Measurements from ENCODE around the gene FMN1. TPM values are rescaled to one million over a fixed set of nuclear protein-coding genes. Genes with fewer than 3 reads are reported as not detected.
A peak's percentile ranks its signal among the peaks of the same experiment; 100 is the strongest.

The FMN1 gene
- total RNA-seq, 1 donor from 2014 or later = 4.0 TPM

GRCh38 chr15:33009026-33009425 is 185.5 kb downstream of the FMN1 start:
- H3K36me3 Mint-ChIP-seq (ENCODE audit: low read depth) = no peaks in the 10 kb centered on the region
- no peak for DNase-seq (ENCODE audit: low spot score)
- H3K27ac Mint-ChIP-seq (ENCODE audit: unreplicated experiment) = peak overlapping the region; percentile 78
- no peaks in the 10 kb centered on the region for H3K27me3 Mint-ChIP-seq (ENCODE audit: low read depth)
- H3K4me1 Mint-ChIP-seq (ENCODE audit: low read depth) = peaks cover 55% of the 10 kb centered on the region
- no peak for TF ChIP-seq CTCF (IDR thresholded peaks at IDR 0.05)
- no peak overlapping the region for H3K4me3 Mint-ChIP-seq (ENCODE audit: unreplicated experiment)
- peaks cover 4% of the 10 kb centered on the region for H3K9me3 Mint-ChIP-seq (ENCODE audit: low read depth)

GRCh38 chr15:33008284-33008995 is 186.1 kb downstream of the FMN1 start:
- no peak for DNase-seq (ENCODE audit: low spot score)
- Mint-ChIP-seq H3K4me3 (ENCODE audit: unreplicated experiment) (no peak overlapping the region), H3K27ac (ENCODE audit: unreplicated experiment) (peak overlapping the region; percentile 78), H3K9me3 (ENCODE audit: low read depth) (peaks cover 4% of the 10 kb centered on the region), H3K36me3 (ENCODE audit: low read depth) (no peaks in the 10 kb centered on the region), H3K27me3 (ENCODE audit: low read depth) (no peaks in the 10 kb centered on the region), H3K4me1 (ENCODE audit: low read depth) (peaks cover 49% of the 10 kb centered on the region)
- no peak for TF ChIP-seq CTCF (IDR thresholded peaks at IDR 0.05)

- peak overlapping the region; percentile 53 for H3K4me3 Mint-ChIP-seq (ENCODE audit: unreplicated experiment)
- peak; percentile 78 for TF ChIP-seq CTCF (IDR thresholded peaks at IDR 0.05)
- no peak for DNase-seq (ENCODE audit: low spot score)
These were observed 187.1 kb downstream of the FMN1 start for GRCh38 chr15:33007303-33007855.

GRCh38 chr15:33005582-33005981 is 188.9 kb downstream of the FMN1 start:
- Mint-ChIP-seq H3K9me3 (ENCODE audit: low read depth) (peaks cover 4% of the 10 kb centered on the region), H3K27ac (ENCODE audit: unreplicated experiment) (peak overlapping the region; percentile 27), H3K36me3 (ENCODE audit: low read depth) (no peaks in the 10 kb centered on the region), H3K27me3 (ENCODE audit: low read depth) (no peaks in the 10 kb centered on the region), H3K4me3 (ENCODE audit: unreplicated experiment) (no peak overlapping the region), H3K4me1 (ENCODE audit: low read depth) (peaks cover 61% of the 10 kb centered on the region)
- DNase-seq (ENCODE audit: low spot score) = no peak
- TF ChIP-seq CTCF (IDR thresholded peaks at IDR 0.05) = no peak

More at GRCh38 chr15:33007303-33007855, 187.1 kb downstream of the FMN1 start:
- Mint-ChIP-seq H3K27me3 (ENCODE audit: low read depth) (no peaks in the 10 kb centered on the region), H3K36me3 (ENCODE audit: low read depth) (no peaks in the 10 kb centered on the region), H3K4me1 (ENCODE audit: low read depth) (peaks cover 44% of the 10 kb centered on the region), H3K27ac (ENCODE audit: unreplicated experiment) (peak overlapping the region; percentile 80), H3K9me3 (ENCODE audit: low read depth) (peaks cover 4% of the 10 kb centered on the region)

- Mint-ChIP-seq H3K4me1 (ENCODE audit: low read depth) (peaks cover 40% of the 10 kb centered on the region), H3K27ac (ENCODE audit: unreplicated experiment) (no peak overlapping the region), H3K36me3 (ENCODE audit: low read depth) (no peaks in the 10 kb centered on the region), H3K27me3 (ENCODE audit: low read depth) (no peaks in the 10 kb centered on the region), H3K4me3 (ENCODE audit: unreplicated experiment) (no peak overlapping the region), H3K9me3 (ENCODE audit: low read depth) (peaks cover 3% of the 10 kb centered on the region)
- no peak for DNase-seq (ENCODE audit: low spot score)
- no peak for TF ChIP-seq CTCF (IDR thresholded peaks at IDR 0.05)
These were observed 192.6 kb downstream of the FMN1 start for GRCh38 chr15:33001926-33002325.

Measured in chondrocyte (in vitro differentiated cells).